ENCODE results near the gene BEND6.

Gene BEND6

DNA sequence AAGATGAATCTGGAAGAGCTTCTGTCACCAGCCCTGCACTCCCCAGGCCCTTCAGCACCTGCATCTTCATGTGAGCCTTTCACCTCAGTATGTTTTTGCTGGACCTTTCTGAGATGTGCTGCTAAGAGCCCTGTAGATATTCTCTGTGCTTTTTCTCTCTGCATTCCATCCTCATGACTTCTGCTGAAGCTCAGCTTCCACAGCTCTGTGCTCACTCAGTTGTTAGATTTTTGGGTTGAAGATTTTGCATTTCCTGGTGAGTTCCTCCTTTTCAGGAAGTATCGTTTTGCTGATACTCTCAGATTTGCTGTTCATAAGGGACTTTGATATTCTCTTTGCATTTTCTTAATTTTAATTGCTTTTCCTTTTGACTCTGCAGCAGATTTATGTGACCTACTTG, 109.9 kb downstream of the BEND6 start:
- no peak overlapping the region for H3K4me3 Mint-ChIP-seq
- peaks cover 9% of the 10 kb centered on the region for H3K4me1 Mint-ChIP-seq
- H3K36me3 Mint-ChIP-seq (ENCODE audit: low read depth) = peaks cover 53% of the 10 kb centered on the region
- no peak for DNase-seq
- TF ChIP-seq, protein P1, sequence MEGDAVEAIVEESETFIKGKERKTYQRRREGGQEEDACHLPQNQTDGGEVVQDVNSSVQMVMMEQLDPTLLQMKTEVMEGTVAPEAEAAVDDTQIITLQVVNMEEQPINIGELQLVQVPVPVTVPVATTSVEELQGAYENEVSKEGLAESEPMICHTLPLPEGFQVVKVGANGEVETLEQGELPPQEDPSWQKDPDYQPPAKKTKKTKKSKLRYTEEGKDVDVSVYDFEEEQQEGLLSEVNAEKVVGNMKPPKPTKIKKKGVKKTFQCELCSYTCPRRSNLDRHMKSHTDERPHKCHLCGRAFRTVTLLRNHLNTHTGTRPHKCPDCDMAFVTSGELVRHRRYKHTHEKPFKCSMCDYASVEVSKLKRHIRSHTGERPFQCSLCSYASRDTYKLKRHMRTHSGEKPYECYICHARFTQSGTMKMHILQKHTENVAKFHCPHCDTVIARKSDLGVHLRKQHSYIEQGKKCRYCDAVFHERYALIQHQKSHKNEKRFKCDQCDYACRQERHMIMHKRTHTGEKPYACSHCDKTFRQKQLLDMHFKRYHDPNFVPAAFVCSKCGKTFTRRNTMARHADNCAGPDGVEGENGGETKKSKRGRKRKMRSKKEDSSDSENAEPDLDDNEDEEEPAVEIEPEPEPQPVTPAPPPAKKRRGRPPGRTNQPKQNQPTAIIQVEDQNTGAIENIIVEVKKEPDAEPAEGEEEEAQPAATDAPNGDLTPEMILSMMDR (IDR thresholded peaks at IDR 0.05) = no peak
- H3K27ac Mint-ChIP-seq = peak overlapping the region; percentile 74
- H3K9me3 Mint-ChIP-seq = no peaks in the 10 kb centered on the region
- no peaks in the 10 kb centered on the region for H3K27me3 Mint-ChIP-seq (ENCODE audit: low read depth, poor library complexity)

DNA sequence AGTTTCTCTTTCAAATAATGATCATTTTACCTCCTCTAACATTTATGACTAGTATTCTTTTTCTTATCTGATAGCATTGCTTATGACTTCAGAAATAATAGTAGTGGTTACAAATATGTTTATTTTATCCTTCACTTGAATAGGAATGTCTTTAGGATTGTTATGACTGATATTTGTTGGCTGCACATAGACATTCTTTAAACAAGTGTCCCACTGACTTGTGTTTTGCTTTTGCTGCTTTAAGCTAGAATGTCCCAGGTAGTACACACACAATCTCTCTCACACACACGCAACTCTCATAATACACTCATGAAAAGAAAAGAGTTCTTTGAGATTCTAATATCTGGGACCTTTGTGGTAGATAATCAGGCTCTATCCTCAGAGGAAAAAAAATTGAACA, 113.2 kb downstream of the BEND6 start:
- DNase-seq = no peak
- Mint-ChIP-seq H3K27me3 (ENCODE audit: low read depth, poor library complexity) (no peaks in the 10 kb centered on the region), H3K36me3 (ENCODE audit: low read depth) (peaks cover 58% of the 10 kb centered on the region), H3K4me3 (no peak overlapping the region), H3K4me1 (peaks cover 10% of the 10 kb centered on the region), H3K27ac (no peak overlapping the region), H3K9me3 (peaks cover 16% of the 10 kb centered on the region)
- TF ChIP-seq, protein P1 (IDR thresholded peaks at IDR 0.05) = no peak

- Mint-ChIP-seq H3K36me3 (ENCODE audit: low read depth) (peaks cover 66% of the 10 kb centered on the region), H3K27ac (no peak overlapping the region), H3K27me3 (ENCODE audit: low read depth, poor library complexity) (no peaks in the 10 kb centered on the region), H3K9me3 (peaks cover 16% of the 10 kb centered on the region), H3K4me1 (peaks cover 10% of the 10 kb centered on the region), H3K4me3 (no peak overlapping the region)
- TF ChIP-seq, protein P1 (IDR thresholded peaks at IDR 0.05) = no peak
- DNase-seq = no peak
Observed at GRCh38 chr6:57069228-57069627, 114.3 kb downstream of the BEND6 start.

GRCh38 chr6:57069920-57070331, 115.0 kb downstream of the BEND6 start:
- no peak for DNase-seq
- TF ChIP-seq, protein P1 (IDR thresholded peaks at IDR 0.05) = no peak
- Mint-ChIP-seq H3K36me3 (ENCODE audit: low read depth) (peaks cover 68% of the 10 kb centered on the region), H3K27me3 (ENCODE audit: low read depth, poor library complexity) (no peaks in the 10 kb centered on the region), H3K4me1 (peaks cover 10% of the 10 kb centered on the region), H3K4me3 (no peak overlapping the region), H3K27ac (peak overlapping the region; percentile 41), H3K9me3 (peaks cover 16% of the 10 kb centered on the region)

- H3K36me3 Mint-ChIP-seq (ENCODE audit: low read depth) = peaks cover 64% of the 10 kb centered on the region
- H3K27ac Mint-ChIP-seq = no peak overlapping the region
- peaks cover 16% of the 10 kb centered on the region for H3K9me3 Mint-ChIP-seq
- TF ChIP-seq, protein P1 (IDR thresholded peaks at IDR 0.05) = no peak
- H3K4me3 Mint-ChIP-seq = no peak overlapping the region
- no peaks in the 10 kb centered on the region for H3K27me3 Mint-ChIP-seq (ENCODE audit: low read depth, poor library complexity)
- peaks cover 10% of the 10 kb centered on the region for H3K4me1 Mint-ChIP-seq
- DNase-seq = no peak
Observed at GRCh38 chr6:57072108-57072507, 117.2 kb downstream of the BEND6 start.

- Mint-ChIP-seq H3K36me3 (ENCODE audit: low read depth) (peaks cover 73% of the 10 kb centered on the region), H3K9me3 (peaks cover 31% of the 10 kb centered on the region), H3K27ac (no peak overlapping the region), H3K4me3 (no peak overlapping the region), H3K27me3 (ENCODE audit: low read depth, poor library complexity) (no peaks in the 10 kb centered on the region), H3K4me1 (peaks cover 6% of the 10 kb centered on the region)
- TF ChIP-seq, protein P1 (IDR thresholded peaks at IDR 0.05) = no peak
- no peak for DNase-seq
Observed at GRCh38 chr6:57074383-57074782, 119.5 kb downstream of the BEND6 start.

Measured in nephron progenitor cell (in vitro differentiated cells).